Ascending aorta (tissue), 2 donors: Measurements from ENCODE around the gene HECA. TPM values are rescaled to one million over a fixed set of nuclear protein-coding genes. Genes with fewer than 3 reads are reported as not detected.

Source experiments
- DNase-seq, 2 donors: peaks; one replicate each; pipeline ENCODE4 v3.0.0-alpha.2; 2019; ENCODE audit warnings: low spot score in 2 of 2
- H3K27ac ChIP-seq, 2 donors: fragments of 200-600 bp; sonication (generic); one replicate each; pipeline ENCODE4 v1.5.1; 2016 to 2017; ENCODE audit warnings: mild to moderate bottlenecking in 1 of 2
- H3K27me3 ChIP-seq: fragments of 200-600 bp; sonication (generic); one replicate; pipeline ENCODE4 v1.5.1; 2017
- H3K36me3 ChIP-seq, 2 donors: fragments of 200-600 bp; sonication (generic); one replicate each; pipeline ENCODE4 v1.5.1; 2016
- H3K4me1 ChIP-seq, 2 donors: fragments of 200-600 bp; sonication (generic); one replicate each; pipeline ENCODE4 v1.5.1; 2016 to 2017; ENCODE audit warnings: mild to moderate bottlenecking in 1 of 2
- H3K4me3 ChIP-seq, 2 donors: fragments of 200-600 bp; sonication (generic); one replicate each; pipeline ENCODE4 v1.5.1; 2016 to 2017; ENCODE audit warnings: mild to moderate bottlenecking in 1 of 2
- H3K9me3 ChIP-seq, 2 donors: fragments of 200-600 bp; sonication (generic); one replicate each; pipeline ENCODE4 v1.5.1; 2016
- CTCF ChIP-seq, 3 experiments: fragments of 200-600 bp in 2 of 3; fragments of 450-650 bp in 1 of 3; sonication (generic) in 2 of 3; IDR thresholded peaks; one replicate each; pipeline ENCODE4 v1.5.1; 2016 to 2019; ENCODE audit warnings: antibody characterized with exemption in 3 of 3, mild to moderate bottlenecking in 1 of 3, moderate library complexity in 1 of 3
- intact Hi-C: fragments of 100-400 bp; cut with DNase I; formaldehyde crosslinking; loops from one replicate; pipeline ENCODE4 v1.15.1; 2023
- total RNA-seq: library from RNA; depleted of rRNA; stranded (reverse); fragments of >200 nt; gene quantifications from one replicate; pipeline ENCODE4 v1.1.0, GENCODE V29; 2016

The HECA gene
- total RNA-seq, 1 donor from 2014 or later: 27.0 TPM

GRCh38 chr6:139172567-139172966 is 37.7 kb downstream of the HECA start:
- Histone ChIP-seq H3K36me3 (peaks cover 17 to 42% of the 10 kb centered on the region in 2 donors), H3K27ac (no peak overlapping the region), H3K9me3 (no peaks in the 10 kb centered on the region), H3K27me3 (no peaks in the 10 kb centered on the region), H3K4me3 (no peak overlapping the region), H3K4me1 (no peaks in the 10 kb centered on the region)
- DNase-seq: no peak
- intact Hi-C loops: no loop called here
- TF ChIP-seq CTCF (IDR thresholded peaks at IDR 0.05): no peak

- Histone ChIP-seq H3K4me1 (no peaks in the 10 kb centered on the region), H3K27ac (no peak overlapping the region), H3K9me3 (no peaks in the 10 kb centered on the region), H3K27me3 (no peaks in the 10 kb centered on the region), H3K36me3 (peaks cover 21 to 44% of the 10 kb centered on the region in 2 donors), H3K4me3 (no peak overlapping the region)
- TF ChIP-seq CTCF (IDR thresholded peaks at IDR 0.05): no peak
- DNase-seq: no peak
- intact Hi-C loops: no loop called here
Observed at GRCh38 chr6:139173172-139173571, 38.3 kb downstream of the HECA start.

GRCh38 chr6:139173822-139174221 is 38.9 kb downstream of the HECA start:
- no peak for TF ChIP-seq CTCF (IDR thresholded peaks at IDR 0.05)
- Histone ChIP-seq H3K27me3 (no peaks in the 10 kb centered on the region), H3K36me3 (peaks cover 25 to 50% of the 10 kb centered on the region in 2 donors), H3K27ac (no peak overlapping the region), H3K4me3 (no peak overlapping the region), H3K4me1 (no peaks in the 10 kb centered on the region), H3K9me3 (no peaks in the 10 kb centered on the region)
- intact Hi-C loops: no loop called here
- DNase-seq: no peak

GRCh38 chr6:139174961-139175360 is 40.1 kb downstream of the HECA start:
- intact Hi-C loops: no loop called here
- Histone ChIP-seq H3K9me3 (no peaks in the 10 kb centered on the region), H3K27ac (no peak overlapping the region), H3K4me3 (no peak overlapping the region), H3K36me3 (peaks cover 26 to 55% of the 10 kb centered on the region in 2 donors), H3K4me1 (no peaks in the 10 kb centered on the region), H3K27me3 (no peaks in the 10 kb centered on the region)
- TF ChIP-seq CTCF (IDR thresholded peaks at IDR 0.05): no peak
- no peak for DNase-seq

- intact Hi-C loops: no loop called here
- Histone ChIP-seq H3K9me3 (no peaks in the 10 kb centered on the region), H3K36me3 (peaks cover 26 to 59% of the 10 kb centered on the region in 2 donors), H3K4me1 (no peaks in the 10 kb centered on the region), H3K4me3 (no peak overlapping the region), H3K27ac (no peak overlapping the region), H3K27me3 (no peaks in the 10 kb centered on the region)
- no peak for DNase-seq
- TF ChIP-seq CTCF (IDR thresholded peaks at IDR 0.05): no peak
Observed at GRCh38 chr6:139175389-139175948, 40.6 kb downstream of the HECA start.

GRCh38 chr6:139181236-139181635 is 46.4 kb downstream of the HECA start:
- H3K4me1 ChIP-seq: no peaks in the 10 kb centered on the region
- no peak for TF ChIP-seq CTCF (IDR thresholded peaks at IDR 0.05)
- H3K27ac ChIP-seq: no peak overlapping the region
- H3K27me3 ChIP-seq: no peaks in the 10 kb centered on the region
- no peak for DNase-seq
- no peaks in the 10 kb centered on the region for H3K9me3 ChIP-seq
- intact Hi-C loops: no loop called here
- peaks cover 20 to 52% of the 10 kb centered on the region in 2 donors for H3K36me3 ChIP-seq
- H3K4me3 ChIP-seq: no peak overlapping the region
